NCI-H82 treated with DMSO at 0.1 percent for 48 hours (cell line): ENCODE measurements around the gene FCHO1.
"Not testable (repeated sequence)": the region's sequence is repeated elsewhere in the genome, so short reads cannot be mapped to it uniquely, and the experiment has no call there.

Source experiments
- DNase-seq: peaks from one replicate; lab custom pipeline; 2025; ENCODE audit not compliant: unreplicated experiment; lab: John Stamatoyannopoulos, UW

Gene FCHO1

GRCh38 chr19:17762505-17763229 lies 11.4 kb downstream of the FCHO1 start:
- DNase-seq = peak; percentile 73

GRCh38 chr19:17764348-17764747 lies 13.1 kb downstream of the FCHO1 start:
- DNase-seq = no peak

- DNase-seq = no peak
Observed at GRCh38 chr19:17765069-17765618, 13.9 kb downstream of the FCHO1 start.

GRCh38 chr19:17766543-17767131 lies 15.4 kb downstream of the FCHO1 start:
- DNase-seq = peak; percentile 71

- no peak for DNase-seq
Observed at GRCh38 chr19:17767559-17767958, 16.3 kb downstream of the FCHO1 start.

- DNase-seq = no peak
Observed at GRCh38 chr19:17770613-17771012, 19.3 kb downstream of the FCHO1 start.

GRCh38 chr19:17772172-17772571 lies 20.9 kb downstream of the FCHO1 start:
- no peak for DNase-seq

- no peak for DNase-seq
Observed at GRCh38 chr19:17775245-17775927, 24.1 kb downstream of the FCHO1 start.

GRCh38 chr19:17775991-17776803 lies 24.9 kb downstream of the FCHO1 start:
- DNase-seq = no peak

GRCh38 chr19:17777840-17778239 lies 26.6 kb downstream of the FCHO1 start:
- not testable (repeated sequence) for DNase-seq

- DNase-seq = peak; percentile 88
Observed at GRCh38 chr19:17778251-17778967, 27.1 kb downstream of the FCHO1 start.

- peak; percentile 32 for DNase-seq
Observed at GRCh38 chr19:17778968-17779929, 28.0 kb downstream of the FCHO1 start.

GRCh38 chr19:17780781-17781180 lies 29.5 kb downstream of the FCHO1 start:
- DNase-seq = no peak

GRCh38 chr19:17783721-17784120 lies 32.4 kb downstream of the FCHO1 start:
- not testable (repeated sequence) for DNase-seq

- DNase-seq = peak; percentile 49
Observed at GRCh38 chr19:17784201-17785008, 33.1 kb downstream of the FCHO1 start.

- no peak for DNase-seq
Observed at GRCh38 chr19:17787274-17787913, 36.1 kb downstream of the FCHO1 start.

GRCh38 chr19:17788632-17789031 lies 37.4 kb downstream of the FCHO1 start:
- DNase-seq = no peak
